Prostate gland (tissue), 2 donors: ENCODE results near the gene MTARC2. TPM values are rescaled to one million over a fixed set of nuclear protein-coding genes. Genes with fewer than 3 reads are reported as not detected.

Experiments
- DNase-seq: peaks from one replicate; pipeline ENCODE4 v3.0.0-alpha.2; 2019; ENCODE audit warnings: low spot score
- H3K27ac ChIP-seq, 2 donors: fragments of 200-600 bp; sonication (generic); 2 replicates each; pipeline ENCODE4 v1.5.1; 2017 to 2019
- H3K27me3 ChIP-seq: fragments of 200-600 bp; sonication (generic); replicated peaks from 2 replicates; pipeline ENCODE4 v1.5.1; 2019; ENCODE audit not compliant: insufficient read depth
- H3K36me3 ChIP-seq, 2 donors: fragments of 200-600 bp; sonication (generic); 1 replicate in 1 of 2; 2 replicates in 1 of 2; pipeline versions ENCODE4 v1.5.1 to v1.8.1; 2017 to 2019
- H3K4me1 ChIP-seq: fragments of 200-600 bp; sonication (generic); replicated peaks from 2 replicates; pipeline ENCODE4 v1.5.1; 2019
- H3K4me3 ChIP-seq, 2 donors: fragments of 200-600 bp; sonication (generic); 2 replicates each; pipeline ENCODE4 v1.5.1; 2017 to 2019
- H3K9me3 ChIP-seq: fragments of 200-600 bp; sonication (generic); 2 replicates; pipeline ENCODE4 v1.5.1; 2017
- CTCF ChIP-seq, 4 experiments: fragments of 200-600 bp in 2 of 4; fragments of 450-650 bp in 2 of 4; sonication (generic) in 2 of 4; IDR thresholded peaks; 1 replicate in 3 of 4; 2 replicates in 1 of 4; pipeline ENCODE4 v1.5.1; 2016 to 2019; ENCODE audit warnings: antibody characterized with exemption in 4 of 4, mild to moderate bottlenecking in 2 of 4, moderate library complexity in 2 of 4
- POLR2A ChIP-seq: fragments of 450-650 bp; IDR thresholded peaks from one replicate; pipeline ENCODE4 v1.6.1; 2016; ENCODE audit warnings: antibody characterized with exemption, mild to moderate bottlenecking
- POLR2AphosphoS5 ChIP-seq: sonication (generic); formaldehyde crosslinking; IDR thresholded peaks from one replicate; pipeline ENCODE4 v1.6.1; 2017; ENCODE audit warnings: antibody characterized with exemption
- WGBS: methylation state at CpG from one replicate; pipeline ENCODE4 v1.1.5; 2018; 5-methylcytosine and 5-hydroxymethylcytosine counted together
- intact Hi-C: fragments of 100-400 bp; cut with DNase I; formaldehyde crosslinking; loops from one replicate; pipeline ENCODE4 v1.14.2; 2022
- total RNA-seq, 2 donors: library from RNA; depleted of rRNA; stranded (reverse); fragments of >200 nt; gene quantifications; one replicate each; pipeline ENCODE4 v1.1.0, GENCODE V29; 2016

The MTARC2 gene
- total RNA-seq, 2 donors from 2014 or later = 22.2 to 44.4 TPM

GRCh38 chr1:220727519-220727918, 20.6 kb upstream of the MTARC2 start:
- Histone ChIP-seq H3K4me1 (no peaks in the 10 kb centered on the region), H3K27ac (no peak overlapping the region), H3K27me3 (no peaks in the 10 kb centered on the region), H3K9me3 (no peaks in the 10 kb centered on the region), H3K36me3 (no peaks in the 10 kb centered on the region), H3K4me3 (no peak overlapping the region)
- intact Hi-C loops = no loop called here
- TF ChIP-seq POLR2A (no peak), CTCF (IDR thresholded peaks at IDR 0.05) (no peak)
- WGBS = 90% methylated on average over 1 of the region's 1 CpG
- DNase-seq = no peak

GRCh38 chr1:220730486-220730885, 17.6 kb upstream of the MTARC2 start:
- DNase-seq = no peak
- Histone ChIP-seq H3K4me1 (no peaks in the 10 kb centered on the region), H3K36me3 (no peaks in the 10 kb centered on the region), H3K4me3 (no peak overlapping the region), H3K27ac (no peak overlapping the region), H3K27me3 (no peaks in the 10 kb centered on the region), H3K9me3 (no peaks in the 10 kb centered on the region)
- intact Hi-C loops = loop anchor here (5.0 kb wide), 1 partner anchor 38 kb away; the partner anchor contains the start of gene C1orf115
- TF ChIP-seq POLR2A = no peak
- TF ChIP-seq CTCF (IDR thresholded peaks at IDR 0.05) = no peak
- TF ChIP-seq POLR2AphosphoS5 = no peak
- WGBS = 83% methylated on average over 2 of the region's 2 CpGs

- Histone ChIP-seq H3K27me3 (no peaks in the 10 kb centered on the region), H3K4me3 (no peak overlapping the region), H3K4me1 (no peaks in the 10 kb centered on the region), H3K9me3 (no peaks in the 10 kb centered on the region), H3K36me3 (no peaks in the 10 kb centered on the region), H3K27ac (peak overlapping the region; percentile 73 to 80)
- intact Hi-C loops = loop anchor here (5.0 kb wide), 1 partner anchor 40 kb away; the partner anchor contains the start of gene C1orf115
- 36% methylated on average over 3 of the region's 3 CpGs for WGBS
- TF ChIP-seq CTCF (IDR thresholded peaks at IDR 0.05) (no peak), POLR2A (no peak), POLR2AphosphoS5 (peak; percentile 75)
- DNase-seq = peak; percentile 50
Measured at GRCh38 chr1:220732137-220732536, 16.0 kb upstream of the MTARC2 start.

GRCh38 chr1:220732621-220733020, 15.5 kb upstream of the MTARC2 start:
- peak; percentile 14 for DNase-seq
- H3K9me3 ChIP-seq = no peaks in the 10 kb centered on the region
- no peaks in the 10 kb centered on the region for H3K4me1 ChIP-seq
- H3K36me3 ChIP-seq = no peaks in the 10 kb centered on the region
- intact Hi-C loops = loop anchor here (5.0 kb wide), 1 partner anchor 40 kb away; the partner anchor contains the start of gene C1orf115
- no peak overlapping the region for H3K4me3 ChIP-seq
- no peaks in the 10 kb centered on the region for H3K27me3 ChIP-seq
- peak overlapping the region; percentile 73 to 80 for H3K27ac ChIP-seq
- TF ChIP-seq POLR2AphosphoS5 (no peak), POLR2A (no peak), CTCF (IDR thresholded peaks at IDR 0.05) (no peak)
- WGBS = 48% methylated on average over 7 of the region's 7 CpGs

GRCh38 chr1:220733086-220733601, 15.0 kb upstream of the MTARC2 start:
- Histone ChIP-seq H3K9me3 (no peaks in the 10 kb centered on the region), H3K4me1 (no peaks in the 10 kb centered on the region), H3K4me3 (no peak overlapping the region), H3K36me3 (no peaks in the 10 kb centered on the region), H3K27me3 (no peaks in the 10 kb centered on the region), H3K27ac (peak overlapping the region; percentile 73 to 80)
- TF ChIP-seq POLR2A (no peak), CTCF (IDR thresholded peaks at IDR 0.05) (peak; percentile 80 to 98 (median 90)), POLR2AphosphoS5 (peak; percentile 66)
- peak; percentile 60 for DNase-seq
- intact Hi-C loops = loop anchor here (5.0 kb wide), 1 partner anchor 41 kb away; the partner anchor contains the start of gene C1orf115
- 4% methylated on average over 15 of the region's 15 CpGs for WGBS
